ENCODE data around the gene ZFYVE28.

The ZFYVE28 gene

GRCh38 chr4:2352171-2352570, 66.3 kb downstream of the ZFYVE28 start:
- no peak for DNase-seq

- no peak for DNase-seq
These were observed 67.5 kb downstream of the ZFYVE28 start for GRCh38 chr4:2350982-2351381.

GRCh38 chr4:2348786-2349185, 69.7 kb downstream of the ZFYVE28 start:
- DNase-seq: no peak

- no peak for DNase-seq
These were observed 71.3 kb downstream of the ZFYVE28 start for GRCh38 chr4:2347190-2347589.

GRCh38 chr4:2343476-2343875, 75.0 kb downstream of the ZFYVE28 start:
- DNase-seq: no peak

- no peak for DNase-seq
These were observed 76.4 kb downstream of the ZFYVE28 start for GRCh38 chr4:2341911-2342652.

- DNase-seq: no peak
These were observed 77.1 kb downstream of the ZFYVE28 start for GRCh38 chr4:2341261-2341841.

GRCh38 chr4:2340272-2341061, 78.0 kb downstream of the ZFYVE28 start:
- no peak for DNase-seq

- no peak for DNase-seq
These were observed 78.8 kb downstream of the ZFYVE28 start for GRCh38 chr4:2339458-2340271.

- DNase-seq: no peak
These were observed 79.5 kb downstream of the ZFYVE28 start for GRCh38 chr4:2338754-2339457.

- no peak for DNase-seq
These were observed 80.5 kb downstream of the ZFYVE28 start for GRCh38 chr4:2337896-2338295.

- DNase-seq: no peak
These were observed 81.2 kb downstream of the ZFYVE28 start for GRCh38 chr4:2337131-2337723.

GRCh38 chr4:2336659-2337058, 81.8 kb downstream of the ZFYVE28 start:
- no peak for DNase-seq

GRCh38 chr4:2335729-2336101, 82.7 kb downstream of the ZFYVE28 start:
- DNase-seq: no peak

- no peak for DNase-seq
These were observed 83.4 kb downstream of the ZFYVE28 start for GRCh38 chr4:2334826-2335728.

- no peak for DNase-seq
These were observed 84.4 kb downstream of the ZFYVE28 start for GRCh38 chr4:2333916-2334644.

GRCh38 chr4:2333356-2333841, 85.0 kb downstream of the ZFYVE28 start:
- DNase-seq: no peak

GRCh38 chr4:2332976-2333319, 85.5 kb downstream of the ZFYVE28 start:
- no peak for DNase-seq

GRCh38 chr4:2332201-2332975, 86.1 kb downstream of the ZFYVE28 start:
- DNase-seq: no peak
